ENCODE measurements around the gene UBASH3B. TPM values are rescaled to one million over a fixed set of nuclear protein-coding genes. Genes with fewer than 3 reads are reported as not detected.

Gene UBASH3B
- total and polyA plus RNA-seq, 8 donors, result 0.58 to 60.5 (median 3.1) TPM

GRCh38 chr11:122809866-122810265 is 154.3 kb downstream of the UBASH3B start:
- Histone ChIP-seq H3K4me1 (peaks cover 0 to 8% (median 0%) of the 10 kb centered on the region in 4 donors), H3K36me3 (peaks cover 0 to 13% (median 5%) of the 10 kb centered on the region in 4 donors), H3K27me3 (no peaks in the 10 kb centered on the region), H3K27ac (no peak overlapping the region), H3K4me3 (no peak overlapping the region), H3K9me3 (no peaks in the 10 kb centered on the region)
- intact Hi-C loops (cut with DNase I; ENCODE audit: low total_unique reads), result no loop called here
- DNase-seq, result no peak
- WGBS, 5 donors, result 80 to 93% (median 89%) methylated on average over 3 of the region's 3 CpGs
- TF ChIP-seq CTCF (IDR thresholded peaks at IDR 0.05), result no peak
- no peak for TF ChIP-seq POLR2AphosphoS5 (IDR thresholded peaks at IDR 0.05)
- no peak for TF ChIP-seq EP300 (IDR thresholded peaks at IDR 0.05)
- no peak for TF ChIP-seq POLR2A (IDR thresholded peaks at IDR 0.05)

- no peaks in the 10 kb centered on the region for H3K27me3 ChIP-seq
- TF ChIP-seq EP300 (IDR thresholded peaks at IDR 0.05) (no peak), CTCF (IDR thresholded peaks at IDR 0.05) (no peak), POLR2A (IDR thresholded peaks at IDR 0.05) (no peak), POLR2AphosphoS5 (IDR thresholded peaks at IDR 0.05) (no peak)
- 64 to 79% (median 74%) methylated on average over 2 of the region's 2 CpGs for WGBS, 5 donors
- peaks cover 0 to 13% (median 5%) of the 10 kb centered on the region in 4 donors for H3K36me3 ChIP-seq
- peaks cover 0 to 8% (median 2%) of the 10 kb centered on the region in 4 donors for H3K4me1 ChIP-seq
- no peak overlapping the region for H3K27ac ChIP-seq
- intact Hi-C loops (cut with DNase I; ENCODE audit: low total_unique reads), result no loop called here
- no peak for DNase-seq
- H3K9me3 ChIP-seq, result no peaks in the 10 kb centered on the region
- no peak overlapping the region for H3K4me3 ChIP-seq
Measured at GRCh38 chr11:122811721-122812120, 156.2 kb downstream of the UBASH3B start.

- H3K27me3 ChIP-seq, result no peaks in the 10 kb centered on the region
- H3K4me1 ChIP-seq, result peaks cover 0 to 16% (median 6%) of the 10 kb centered on the region in 4 donors
- H3K27ac ChIP-seq, result no peak overlapping the region
- TF ChIP-seq CTCF (IDR thresholded peaks at IDR 0.05) (no peak), EP300 (IDR thresholded peaks at IDR 0.05) (no peak), POLR2AphosphoS5 (IDR thresholded peaks at IDR 0.05) (no peak), POLR2A (IDR thresholded peaks at IDR 0.05) (no peak)
- H3K36me3 ChIP-seq, result peaks cover 0 to 13% (median 5%) of the 10 kb centered on the region in 4 donors
- no peaks in the 10 kb centered on the region for H3K9me3 ChIP-seq
- 64 to 77% (median 70%) methylated on average over 4 of the region's 4 CpGs for WGBS, 5 donors
- H3K4me3 ChIP-seq, result no peak overlapping the region
- DNase-seq, result no peak
- intact Hi-C loops (cut with DNase I; ENCODE audit: low total_unique reads), result no loop called here
Measured at GRCh38 chr11:122812638-122813037, 157.1 kb downstream of the UBASH3B start.

- Histone ChIP-seq H3K36me3 (peaks cover 0 to 13% (median 5%) of the 10 kb centered on the region in 4 donors), H3K4me1 (peaks cover 0 to 11% (median 5%) of the 10 kb centered on the region in 4 donors), H3K9me3 (no peaks in the 10 kb centered on the region), H3K27me3 (no peaks in the 10 kb centered on the region), H3K27ac (no peak overlapping the region), H3K4me3 (no peak overlapping the region)
- intact Hi-C loops (cut with DNase I; ENCODE audit: low total_unique reads), result no loop called here
- no peak for DNase-seq
- TF ChIP-seq CTCF (IDR thresholded peaks at IDR 0.05) (no peak), POLR2A (IDR thresholded peaks at IDR 0.05) (no peak), EP300 (IDR thresholded peaks at IDR 0.05) (no peak), POLR2AphosphoS5 (IDR thresholded peaks at IDR 0.05) (no peak)
- WGBS, 5 donors, result 61 to 71% (median 65%) methylated on average over 8 of the region's 8 CpGs
Measured at GRCh38 chr11:122813176-122813893, 157.8 kb downstream of the UBASH3B start.
